ENCODE measurements around the gene KDM6B.
"Not testable (repeated sequence)": the region's sequence is repeated elsewhere in the genome, so short reads cannot be mapped to it uniquely, and the experiment has no call there.

Gene KDM6B

DNA sequence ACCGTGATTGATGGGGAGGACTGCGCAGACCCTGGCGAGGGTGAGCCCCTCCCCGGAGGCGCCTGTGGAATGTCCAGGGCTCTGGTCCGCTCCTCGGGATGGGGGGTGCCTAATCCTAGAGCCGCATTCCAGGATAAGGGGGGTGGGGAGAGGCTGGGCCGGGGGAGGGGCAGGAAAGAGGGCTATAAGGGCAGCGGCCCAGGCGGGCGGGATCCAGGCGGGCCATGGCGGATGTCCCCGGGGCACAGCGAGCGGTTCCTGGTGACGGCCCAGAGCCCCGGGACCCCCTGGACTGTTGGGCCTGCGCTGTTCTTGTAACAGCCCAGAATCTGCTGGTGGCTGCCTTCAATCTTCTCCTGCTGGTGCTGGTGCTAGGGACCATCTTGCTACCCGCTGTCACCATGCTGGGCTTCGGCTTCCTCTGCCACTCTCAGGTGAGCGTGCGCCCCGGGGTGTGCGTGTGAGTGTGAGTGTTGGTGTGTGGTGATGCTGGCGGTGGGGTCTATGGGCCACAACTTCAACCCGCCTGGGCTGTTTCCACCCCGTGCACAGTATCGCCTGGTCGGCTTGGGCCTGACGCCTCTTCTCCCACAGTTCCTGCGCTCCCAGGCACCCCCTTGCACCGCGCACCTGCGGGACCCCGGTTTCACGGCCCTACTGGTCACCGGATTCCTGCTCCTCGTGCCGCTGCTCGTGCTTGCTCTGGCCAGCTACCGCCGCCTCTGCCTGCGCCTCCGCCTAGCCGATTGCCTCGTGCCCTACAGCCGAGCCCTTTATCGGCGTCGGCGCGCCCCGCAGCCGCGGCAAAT is 21.0 kb downstream of the KDM6B start, which contains the start of gene TMEM88:
Gene TMEM88 (plus strand): TSS at position 216 of the 809 bp plus-strand sequence. CDS start 9 bp downstream, at position 225.
- DNase-seq = no peak

DNA sequence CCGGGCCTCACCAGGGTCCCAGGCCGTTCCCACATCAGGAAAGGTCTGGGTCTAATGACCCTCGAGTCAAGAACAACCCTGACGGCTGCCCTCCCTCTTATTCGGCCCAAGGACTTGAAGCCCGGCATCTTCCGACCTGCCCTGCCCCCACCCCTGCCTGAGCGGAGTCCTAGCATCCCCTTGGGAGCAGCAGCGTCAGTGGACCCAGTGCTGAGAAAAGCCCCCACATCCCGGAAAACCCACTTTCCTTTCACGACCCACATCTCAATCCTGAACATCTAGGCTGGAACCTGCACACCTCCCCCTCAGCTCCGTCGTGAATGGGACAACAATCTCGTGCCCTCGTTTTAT is 21.6 kb downstream of the KDM6B start:
- DNase-seq = no peak

DNA sequence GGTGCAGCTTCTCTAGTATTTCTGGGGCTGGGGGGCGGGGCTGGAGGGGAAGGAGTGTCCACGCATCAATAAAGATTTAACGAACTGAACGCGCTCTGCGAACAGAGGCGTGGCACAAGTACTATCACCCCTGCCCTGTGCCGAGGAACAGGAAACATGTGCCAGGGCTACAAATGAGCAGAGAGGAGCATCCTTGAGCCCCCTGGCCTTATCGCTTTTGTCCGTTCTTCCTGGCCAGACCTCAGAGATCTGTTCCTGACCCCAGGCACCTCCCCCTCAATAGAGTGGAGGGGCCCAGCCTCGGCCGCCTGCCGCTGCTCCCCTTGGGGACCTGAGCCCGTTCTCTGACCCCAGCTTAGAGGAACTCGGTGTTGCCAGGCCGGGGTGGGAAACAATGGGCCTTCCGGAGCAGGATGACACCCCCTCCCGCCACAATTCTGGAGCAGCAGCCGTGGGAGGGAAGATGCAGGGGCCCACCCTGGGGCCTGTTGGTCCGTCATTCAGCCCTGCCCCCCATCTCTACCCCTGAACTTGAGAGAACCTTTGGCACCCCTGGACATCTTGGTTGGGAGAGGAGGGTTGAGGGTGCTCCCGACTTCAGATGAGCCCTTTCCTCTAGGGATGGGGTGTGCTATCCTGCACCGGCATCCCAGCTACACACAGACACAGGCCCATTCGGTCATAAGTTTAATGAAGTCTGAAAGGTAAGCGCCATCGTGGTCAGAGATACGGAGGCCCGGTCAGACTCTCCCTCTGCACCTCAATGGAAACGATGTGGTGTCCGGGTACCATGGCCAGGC is 22.2 kb downstream of the KDM6B start:
- no peak for DNase-seq

DNA sequence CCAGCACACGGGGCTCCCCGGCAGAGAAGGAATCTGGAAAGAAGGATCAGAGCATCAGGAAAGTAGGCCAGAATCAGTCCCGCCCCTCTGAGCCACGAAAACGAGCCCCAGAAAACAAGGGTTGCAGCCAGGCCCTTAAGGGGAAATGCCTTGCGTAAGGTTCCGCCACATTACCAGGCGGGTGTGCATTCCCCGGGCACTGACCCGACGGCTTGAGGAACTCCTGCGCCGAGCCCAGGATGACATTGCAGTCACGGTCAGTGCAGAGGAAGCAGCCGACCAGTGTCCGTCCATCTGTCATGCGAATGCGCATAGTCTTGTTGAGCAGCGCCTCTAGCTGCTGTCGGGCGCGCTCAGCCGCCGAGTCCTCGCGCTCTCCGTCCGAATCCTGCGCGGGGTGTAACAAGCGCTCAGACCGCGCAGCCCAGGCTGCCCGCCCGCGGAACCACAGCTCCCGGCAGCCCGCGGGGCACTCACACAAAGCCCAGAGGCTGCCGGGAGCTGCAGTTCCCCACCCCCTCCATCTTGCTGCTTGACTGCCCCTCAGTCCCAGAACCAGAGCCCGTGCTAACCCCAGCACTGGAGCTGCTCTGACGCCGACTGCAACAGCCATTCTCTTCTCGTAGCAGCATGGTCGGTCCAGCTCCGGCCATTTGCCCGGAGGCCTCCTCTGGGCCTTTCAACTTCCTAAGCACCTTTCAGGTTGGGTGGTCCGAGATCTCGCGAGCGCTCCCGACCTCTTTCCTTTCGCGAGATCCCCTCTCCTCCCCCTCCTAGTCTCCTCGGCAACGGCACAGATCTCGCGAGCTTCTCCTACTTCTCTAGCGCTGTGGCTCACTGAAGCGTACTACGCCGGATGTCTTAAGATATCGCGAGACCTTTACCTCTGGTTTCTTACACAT is 23.0 kb downstream of the KDM6B start, which contains the start of gene NAA38:
Gene NAA38 (minus strand): TSS at position 749 of the 902 bp plus-strand sequence. CDS start 96 bp downstream, at position 653.
- peak; percentile 97 for DNase-seq

DNA sequence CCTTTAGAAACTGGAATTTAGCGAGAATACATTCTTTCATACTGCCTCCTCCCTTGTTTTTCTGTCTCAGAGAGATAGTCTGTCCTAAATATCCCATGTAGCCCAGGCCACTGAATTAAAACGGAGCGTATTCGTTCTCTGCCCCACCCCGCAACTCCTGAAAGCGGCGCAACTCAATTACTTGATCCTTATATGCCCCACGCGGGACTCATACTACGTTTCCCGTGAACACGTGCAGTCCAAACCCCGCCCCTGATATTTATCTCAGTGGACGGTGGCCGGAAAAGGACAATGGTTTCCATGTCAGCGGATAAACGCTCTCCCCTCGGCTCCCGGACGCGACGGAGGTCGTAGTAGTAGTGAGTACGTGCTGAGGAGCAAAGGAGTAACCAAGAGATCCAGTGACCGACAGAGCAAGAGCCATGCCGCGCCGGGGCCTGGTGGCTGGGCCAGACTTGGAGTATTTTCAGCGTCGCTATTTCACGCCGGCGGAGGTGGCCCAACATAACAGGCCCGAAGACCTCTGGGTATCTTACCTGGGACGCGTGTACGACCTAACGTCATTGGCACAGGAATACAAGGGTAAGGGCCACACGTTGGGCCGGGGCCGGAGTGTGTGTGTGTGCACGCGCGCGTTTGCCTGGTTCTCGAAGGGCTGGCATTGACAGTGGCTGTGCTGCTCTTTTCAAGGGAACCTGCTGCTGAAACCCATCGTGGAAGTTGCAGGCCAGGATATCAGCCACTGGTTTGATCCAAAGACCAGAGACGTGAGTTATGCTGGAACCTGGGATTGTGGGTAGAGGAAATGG is 23.9 kb downstream of the KDM6B start, which contains the start of gene CYB5D1:
Gene CYB5D1 (plus strand): TSS at position 291 of the 809 bp plus-strand sequence. CDS start 132 bp downstream, at position 423.
- DNase-seq = peak; percentile 76

DNA sequence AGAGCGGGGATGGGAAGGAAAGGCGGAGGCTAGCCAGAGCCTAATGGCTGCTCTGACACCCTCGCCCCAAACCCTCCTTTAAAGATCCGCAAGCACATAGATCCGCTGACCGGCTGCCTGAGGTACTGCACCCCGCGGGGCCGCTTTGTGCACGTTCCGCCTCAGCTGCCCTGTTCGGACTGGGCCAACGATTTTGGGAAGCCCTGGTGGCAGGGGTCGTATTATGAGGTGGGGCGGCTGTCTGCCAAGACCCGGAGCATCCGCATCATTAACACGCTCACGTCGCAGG is 24.4 kb downstream of the KDM6B start:
- no peak for DNase-seq

DNA sequence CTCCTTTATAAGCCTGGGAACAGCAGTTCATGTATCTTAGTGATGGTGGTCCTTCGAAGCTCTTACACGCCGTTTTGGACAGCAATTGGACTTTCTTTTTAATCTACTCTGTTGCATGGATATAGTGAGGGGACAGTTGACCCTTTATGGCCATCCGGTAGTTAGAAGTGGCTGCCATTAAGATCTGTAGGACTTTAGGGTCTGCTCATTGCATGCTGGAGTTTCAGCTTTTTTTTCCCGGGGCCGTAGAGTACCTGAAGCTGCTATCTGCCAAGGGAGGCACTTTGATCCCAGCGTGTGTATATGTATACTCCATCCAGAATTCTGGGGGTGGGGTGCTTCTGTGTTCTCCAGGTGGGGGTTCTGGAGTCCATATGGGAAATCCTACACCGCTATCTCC is 25.0 kb downstream of the KDM6B start:
- DNase-seq = no peak

DNA sequence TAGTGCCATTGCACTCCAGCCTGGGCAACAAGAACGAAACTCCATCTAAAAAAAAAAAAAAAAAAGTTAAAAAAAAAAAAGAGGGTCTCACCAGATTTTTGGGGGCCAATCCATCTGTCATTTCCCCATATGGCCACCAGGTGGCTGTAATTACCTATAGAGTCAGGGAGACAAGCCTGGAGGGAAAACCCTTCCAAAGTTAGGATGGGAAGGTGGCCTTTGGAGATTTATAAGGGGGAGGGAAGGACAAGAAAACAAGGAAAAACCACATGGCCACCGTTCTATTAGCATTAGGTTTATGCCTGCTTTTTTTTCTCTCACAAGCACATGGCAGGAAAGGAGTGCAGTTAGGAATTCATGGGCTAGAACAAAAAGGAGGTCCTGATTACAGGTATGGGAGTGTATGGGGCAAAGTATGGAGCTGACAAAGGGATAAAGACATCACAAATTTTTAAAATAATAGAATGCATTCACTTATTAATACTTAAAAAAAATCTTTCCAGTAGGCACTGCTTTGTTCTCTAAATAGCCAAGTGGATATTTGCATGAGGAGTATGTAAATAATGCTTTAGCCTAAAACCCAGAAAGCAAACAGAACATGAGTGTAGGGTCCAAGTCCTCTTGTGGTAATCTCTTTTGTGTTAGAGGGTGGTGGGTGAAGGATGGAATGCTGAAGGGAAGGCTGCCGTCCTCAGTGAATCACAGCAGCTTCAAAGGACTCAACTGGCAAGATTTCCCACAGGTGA is 28.8 kb downstream of the KDM6B start:
- DNase-seq = no peak

DNA sequence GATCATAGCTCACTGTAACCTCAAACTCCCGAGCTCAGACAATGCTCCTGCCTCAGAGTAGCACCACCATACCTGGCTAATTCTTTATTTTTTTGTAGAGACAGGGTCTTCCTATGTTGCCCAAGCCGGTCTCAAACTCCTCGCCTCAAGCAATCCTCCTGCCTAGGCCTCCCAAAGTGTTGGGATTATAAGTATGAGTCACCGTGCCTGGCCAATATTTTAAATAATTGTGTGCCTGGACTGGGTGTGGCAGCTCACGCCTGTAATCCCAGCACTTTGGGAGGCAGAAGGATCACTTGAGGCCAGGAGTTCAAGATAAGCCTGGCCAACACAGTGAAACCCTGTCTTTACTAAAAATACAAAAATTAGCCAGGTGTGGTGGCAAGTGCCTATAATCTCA is 30.4 kb downstream of the KDM6B start:
- not testable (repeated sequence) for DNase-seq

DNA sequence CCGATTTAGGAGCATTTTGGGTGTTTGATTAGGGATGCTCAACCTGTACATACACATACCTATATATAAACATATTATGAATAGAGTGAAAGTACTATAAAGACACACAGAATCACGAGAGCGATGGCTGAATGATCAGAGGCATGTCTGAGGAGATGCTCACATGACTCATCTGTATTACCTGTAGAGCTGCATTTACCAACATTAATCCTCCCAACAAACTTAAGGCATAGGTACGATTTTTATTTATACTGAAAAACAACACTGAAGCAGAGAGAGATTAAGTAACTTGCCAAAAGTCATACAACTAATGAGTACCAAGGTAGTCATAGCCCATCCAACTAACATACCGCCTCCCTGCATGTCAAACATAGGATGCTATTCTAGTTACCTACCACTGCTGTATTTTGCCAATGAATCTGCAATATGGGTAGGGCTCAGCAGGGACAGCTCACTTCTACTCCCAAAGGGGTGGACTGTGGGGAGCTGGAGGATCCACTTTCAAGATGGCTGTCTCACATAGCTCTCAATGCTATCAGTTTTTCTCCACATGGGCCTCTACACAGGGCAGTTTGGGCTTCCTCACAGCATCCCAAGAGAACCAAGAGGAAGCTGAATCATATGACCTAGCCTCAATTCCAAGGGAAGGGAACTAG is 31.1 kb downstream of the KDM6B start:
- no peak for DNase-seq

DNA sequence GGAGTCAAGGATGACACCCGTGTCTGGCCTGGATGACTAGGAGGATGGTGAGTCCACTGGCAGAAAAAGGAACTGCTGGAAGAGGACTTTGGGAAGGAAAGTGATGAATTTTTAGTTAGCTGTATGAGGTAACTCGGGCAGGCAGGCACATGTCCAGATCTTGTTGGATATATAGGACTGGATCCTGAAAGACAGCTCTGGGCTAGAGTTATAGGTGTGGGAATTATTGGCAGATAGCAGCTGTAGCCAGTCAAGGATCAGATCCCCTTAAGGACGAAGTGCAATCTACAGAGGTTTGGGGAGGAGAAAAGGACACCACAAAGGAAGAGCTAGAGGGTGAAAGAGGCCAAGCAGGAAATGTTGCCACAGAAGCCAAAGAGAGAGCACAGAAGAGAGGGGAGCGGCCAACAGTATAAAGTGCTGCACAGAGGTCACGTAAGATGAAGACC is 33.9 kb downstream of the KDM6B start:
- no peak for DNase-seq

DNA sequence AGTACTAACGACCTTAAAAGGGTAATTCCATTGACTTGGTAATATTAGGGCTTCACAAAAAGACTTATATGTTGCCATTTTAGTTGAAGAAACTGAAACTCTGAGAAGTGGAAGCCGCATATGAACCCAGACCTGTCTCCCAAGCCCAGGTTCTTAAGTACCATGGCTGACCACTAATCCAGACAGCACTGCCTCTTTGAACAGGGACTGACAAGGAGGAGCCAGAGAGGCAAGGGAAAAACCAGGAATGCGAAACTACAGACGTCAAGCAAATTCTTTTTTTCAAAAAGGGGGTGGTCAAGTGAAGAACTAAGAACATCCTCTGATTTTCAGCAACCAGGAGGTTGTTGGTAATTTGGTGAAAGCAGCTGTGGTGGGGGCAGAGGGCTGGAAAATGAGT is 39.0 kb downstream of the KDM6B start:
- DNase-seq = no peak

DNA sequence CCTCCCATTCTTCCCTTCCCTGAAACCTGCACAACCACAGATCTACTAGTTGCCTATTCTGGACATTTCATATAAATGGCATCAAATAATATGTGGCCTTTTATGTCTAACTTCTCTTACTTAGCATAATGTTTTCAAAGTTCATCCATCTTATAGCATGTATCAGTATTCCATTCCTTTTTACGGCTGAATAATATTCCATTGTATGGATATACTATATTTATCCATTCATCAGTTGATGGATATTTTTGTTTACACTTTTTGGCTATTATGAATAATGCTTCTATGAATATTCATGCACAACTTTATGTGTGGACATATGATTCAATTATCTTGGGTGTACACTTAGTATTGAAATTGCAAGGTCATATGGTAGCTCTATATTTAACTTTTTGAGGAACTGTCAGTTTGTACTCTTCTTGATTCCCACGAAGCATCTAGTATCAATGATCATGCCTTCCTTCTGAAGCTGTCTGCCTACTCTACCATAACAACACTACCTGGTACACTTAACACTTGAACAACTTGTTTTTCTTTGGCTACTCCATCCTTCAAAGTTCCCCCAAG is 41.9 kb downstream of the KDM6B start:
- no peak for DNase-seq

DNA sequence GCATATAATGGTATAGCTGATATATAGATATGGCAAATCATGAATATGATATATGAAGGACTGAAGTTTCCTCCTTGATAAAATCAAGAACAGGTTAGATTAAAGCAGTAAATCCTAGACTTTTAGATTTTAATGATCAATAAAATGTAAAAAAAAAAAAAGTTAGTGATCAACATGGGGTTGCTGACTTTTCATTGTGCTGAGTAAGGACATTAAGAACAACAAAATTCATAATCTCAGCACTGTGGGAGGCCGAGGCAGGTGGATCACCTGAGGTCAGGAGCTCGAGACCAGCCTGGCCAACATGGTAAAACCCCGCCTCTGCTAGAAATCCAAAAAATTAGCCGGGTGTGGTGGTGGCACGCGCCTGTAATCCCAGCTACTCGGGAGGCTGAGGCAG is 44.2 kb downstream of the KDM6B start:
- DNase-seq = no peak

DNA sequence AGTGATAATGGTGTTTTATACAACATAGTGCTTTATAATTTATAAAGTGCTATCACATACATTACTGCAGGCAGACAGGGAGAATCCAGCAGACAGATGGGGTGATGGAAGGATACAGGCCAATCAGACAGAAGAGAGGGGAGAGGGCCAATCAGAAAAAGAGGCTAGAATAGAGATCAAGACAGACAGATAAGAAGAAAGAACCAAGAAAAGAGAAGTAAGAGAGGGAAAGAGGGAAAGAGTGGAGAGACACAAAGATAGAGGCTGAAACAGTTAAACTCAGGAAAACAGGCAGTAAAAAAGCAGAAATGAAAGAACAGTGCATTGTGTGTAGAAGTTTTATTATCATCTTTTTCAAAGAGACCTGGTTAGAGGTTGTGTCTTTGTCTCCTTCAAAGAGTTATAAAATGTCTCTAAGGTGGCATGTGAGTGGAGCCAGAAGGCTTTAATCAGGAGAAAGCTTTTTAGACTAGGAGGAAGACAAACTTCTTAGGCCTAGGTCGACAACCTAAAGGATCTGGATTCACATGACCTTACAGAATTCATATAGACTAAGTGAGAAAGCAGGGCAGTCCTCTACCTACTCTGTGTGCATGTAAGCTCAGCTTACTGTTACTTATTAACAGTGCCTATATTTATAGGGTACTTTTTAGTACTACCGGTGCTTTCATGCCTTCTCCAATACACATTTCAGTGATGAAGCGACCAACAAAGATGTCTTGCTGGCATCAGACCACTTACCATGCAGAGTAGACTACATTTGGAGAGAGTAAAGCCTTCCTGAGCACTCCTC is 46.3 kb downstream of the KDM6B start:
- no peak for DNase-seq

DNA sequence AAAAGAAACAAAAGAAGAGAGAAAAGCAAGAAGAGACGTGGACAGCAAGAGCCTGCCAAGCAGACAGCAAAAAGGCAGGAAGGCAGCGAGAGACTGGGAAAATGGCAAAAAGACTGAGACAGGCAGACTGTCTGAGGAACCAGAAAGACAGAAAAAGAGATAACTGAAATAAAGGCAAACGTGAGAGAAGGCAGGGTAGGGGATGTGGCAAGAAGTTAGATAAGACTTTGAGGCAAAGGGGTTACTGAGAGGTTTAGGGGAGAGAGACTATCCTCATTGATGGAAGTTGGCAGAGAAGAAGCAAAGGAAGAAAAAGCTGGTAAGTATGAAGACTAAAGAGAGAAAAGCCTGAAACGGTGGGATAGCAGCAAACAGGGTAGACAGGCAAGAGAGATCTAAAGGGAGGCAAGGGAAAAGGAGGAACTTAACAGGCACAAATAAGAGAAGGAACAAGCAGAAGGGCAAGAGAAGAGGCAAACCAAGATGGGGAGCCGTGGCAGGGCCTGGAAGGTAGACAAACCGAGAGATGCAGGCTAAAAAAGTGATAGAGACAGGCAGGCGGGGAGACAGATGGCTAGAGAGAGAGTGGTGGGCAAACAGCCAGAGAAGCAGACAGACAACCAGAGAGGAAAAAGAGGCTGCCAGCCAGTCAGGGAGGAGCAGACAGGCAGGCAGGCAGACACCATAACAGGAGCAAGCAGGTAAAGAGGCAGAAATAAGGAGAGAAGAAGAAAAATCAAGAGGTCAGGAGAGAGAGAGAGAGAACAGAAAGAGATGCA is 47.4 kb downstream of the KDM6B start:
- DNase-seq = no peak

DNA sequence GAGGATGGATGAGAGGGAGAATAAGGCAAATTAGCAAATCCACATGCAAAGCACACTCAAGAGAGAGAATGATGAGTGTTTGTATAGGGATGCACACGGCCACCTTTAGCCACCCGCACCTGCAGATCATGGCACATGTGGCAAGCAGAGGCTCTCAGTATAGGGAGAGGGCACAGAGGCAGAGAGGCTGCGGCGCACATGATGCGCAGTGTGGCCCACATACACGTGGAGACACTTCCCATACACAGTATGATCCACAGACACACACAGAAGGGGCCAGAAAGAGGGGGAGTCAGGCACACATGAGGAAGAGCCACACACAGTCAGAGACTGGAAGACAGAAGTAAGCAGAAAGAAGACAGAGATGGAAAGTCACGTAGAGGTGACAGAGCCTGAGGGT is 48.1 kb downstream of the KDM6B start:
- DNase-seq = no peak

DNA sequence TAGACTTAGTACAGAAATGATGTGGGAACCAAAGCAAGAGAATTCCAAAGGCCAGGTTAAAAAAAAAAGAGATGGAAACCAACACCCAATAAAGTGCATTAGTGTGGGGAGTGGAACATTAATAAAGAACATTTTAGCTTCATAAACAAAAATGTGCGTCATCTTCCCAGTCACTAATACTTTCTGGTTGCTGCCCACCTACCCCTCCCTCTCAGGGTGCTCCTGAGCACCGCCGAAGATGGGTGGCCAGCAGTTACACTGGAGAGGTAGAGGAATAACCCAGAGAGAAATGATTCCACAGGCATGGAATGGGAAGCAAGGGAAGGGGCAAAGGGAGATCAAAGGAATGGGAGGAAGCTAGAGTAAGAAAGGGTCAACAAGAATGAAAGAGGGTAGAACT is 48.6 kb downstream of the KDM6B start:
- no peak for DNase-seq

Measured in NCI-H1048 (cell line).